ENCODE data around the gene SPPL2C.

Gene SPPL2C

DNA sequence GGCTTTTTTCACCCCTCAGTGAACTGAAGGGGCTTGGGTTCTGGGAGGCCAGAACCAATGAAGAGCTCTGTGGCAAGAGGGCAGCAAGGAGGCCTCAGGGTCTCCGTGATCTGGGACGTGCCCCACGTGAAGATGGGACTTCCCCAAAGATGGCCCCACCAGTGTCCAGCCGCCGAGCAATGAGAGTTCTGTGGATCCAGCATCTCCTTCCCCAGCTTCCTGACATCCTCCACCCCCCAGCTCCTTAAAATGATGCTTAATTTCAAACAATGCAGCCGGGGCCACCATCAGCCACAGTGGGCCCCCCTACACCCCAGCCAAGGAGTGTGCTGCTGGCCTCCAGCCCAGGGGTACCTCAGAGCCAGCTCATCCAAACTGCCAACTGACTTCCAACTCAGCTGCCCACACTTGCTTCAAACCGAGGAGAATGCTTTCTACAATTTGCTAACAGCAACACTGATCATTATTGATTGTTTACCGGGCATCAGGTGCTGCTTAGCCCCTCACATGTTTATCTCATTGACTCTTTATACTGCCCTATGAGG lies 5.9 kb upstream of the SPPL2C start:
- TF ChIP-seq, protein P1, sequence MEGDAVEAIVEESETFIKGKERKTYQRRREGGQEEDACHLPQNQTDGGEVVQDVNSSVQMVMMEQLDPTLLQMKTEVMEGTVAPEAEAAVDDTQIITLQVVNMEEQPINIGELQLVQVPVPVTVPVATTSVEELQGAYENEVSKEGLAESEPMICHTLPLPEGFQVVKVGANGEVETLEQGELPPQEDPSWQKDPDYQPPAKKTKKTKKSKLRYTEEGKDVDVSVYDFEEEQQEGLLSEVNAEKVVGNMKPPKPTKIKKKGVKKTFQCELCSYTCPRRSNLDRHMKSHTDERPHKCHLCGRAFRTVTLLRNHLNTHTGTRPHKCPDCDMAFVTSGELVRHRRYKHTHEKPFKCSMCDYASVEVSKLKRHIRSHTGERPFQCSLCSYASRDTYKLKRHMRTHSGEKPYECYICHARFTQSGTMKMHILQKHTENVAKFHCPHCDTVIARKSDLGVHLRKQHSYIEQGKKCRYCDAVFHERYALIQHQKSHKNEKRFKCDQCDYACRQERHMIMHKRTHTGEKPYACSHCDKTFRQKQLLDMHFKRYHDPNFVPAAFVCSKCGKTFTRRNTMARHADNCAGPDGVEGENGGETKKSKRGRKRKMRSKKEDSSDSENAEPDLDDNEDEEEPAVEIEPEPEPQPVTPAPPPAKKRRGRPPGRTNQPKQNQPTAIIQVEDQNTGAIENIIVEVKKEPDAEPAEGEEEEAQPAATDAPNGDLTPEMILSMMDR (IDR thresholded peaks at IDR 0.05; ENCODE audit: low read depth, low read length) = no peak
- no peak for DNase-seq (ENCODE audit: extremely low read depth, low read depth)

DNA sequence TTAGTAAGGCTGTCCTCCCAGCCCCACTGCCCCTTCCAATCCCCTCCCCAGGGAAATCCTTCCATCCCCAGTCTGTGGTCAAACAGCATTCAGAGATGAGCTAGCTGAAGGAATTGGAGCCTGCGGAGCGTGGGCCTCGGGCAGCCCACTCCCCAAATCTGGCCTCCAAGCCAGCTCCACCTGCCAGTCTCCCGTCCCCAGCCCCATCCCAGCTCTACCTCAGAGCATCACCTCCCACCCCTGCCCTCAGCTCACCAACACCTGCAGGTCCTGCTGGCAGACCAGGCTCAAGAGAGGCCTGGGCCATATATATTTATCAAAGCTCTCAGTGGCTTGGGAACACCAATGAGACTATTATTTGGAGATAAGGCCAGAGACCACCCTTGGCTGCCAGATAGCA lies 5.2 kb upstream of the SPPL2C start:
- TF ChIP-seq, protein P1 (IDR thresholded peaks at IDR 0.05; ENCODE audit: low read depth, low read length) = no peak
- no peak for DNase-seq (ENCODE audit: extremely low read depth, low read depth)

DNA sequence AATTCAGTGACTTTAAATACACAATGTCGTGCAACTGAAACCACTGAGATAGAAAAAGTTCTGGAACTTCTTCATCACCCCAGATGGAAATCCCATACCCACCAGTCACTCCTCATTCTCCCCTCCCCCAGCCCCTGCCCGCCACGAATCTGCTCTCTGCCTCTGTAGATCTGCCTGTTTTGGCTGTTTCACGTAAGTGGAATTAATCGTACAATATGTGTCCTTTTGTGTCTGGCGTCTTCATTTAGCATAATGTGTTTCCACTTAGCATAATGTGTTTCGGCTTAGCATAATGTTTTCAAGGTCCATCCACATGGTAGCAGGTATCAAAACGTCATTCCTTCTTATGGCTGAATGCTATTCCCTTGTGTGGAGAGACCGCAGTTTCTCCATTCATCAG lies 3.5 kb upstream of the SPPL2C start:
- TF ChIP-seq, protein P1 (IDR thresholded peaks at IDR 0.05; ENCODE audit: low read depth, low read length) = no peak
- no peak for DNase-seq (ENCODE audit: extremely low read depth, low read depth)

DNA sequence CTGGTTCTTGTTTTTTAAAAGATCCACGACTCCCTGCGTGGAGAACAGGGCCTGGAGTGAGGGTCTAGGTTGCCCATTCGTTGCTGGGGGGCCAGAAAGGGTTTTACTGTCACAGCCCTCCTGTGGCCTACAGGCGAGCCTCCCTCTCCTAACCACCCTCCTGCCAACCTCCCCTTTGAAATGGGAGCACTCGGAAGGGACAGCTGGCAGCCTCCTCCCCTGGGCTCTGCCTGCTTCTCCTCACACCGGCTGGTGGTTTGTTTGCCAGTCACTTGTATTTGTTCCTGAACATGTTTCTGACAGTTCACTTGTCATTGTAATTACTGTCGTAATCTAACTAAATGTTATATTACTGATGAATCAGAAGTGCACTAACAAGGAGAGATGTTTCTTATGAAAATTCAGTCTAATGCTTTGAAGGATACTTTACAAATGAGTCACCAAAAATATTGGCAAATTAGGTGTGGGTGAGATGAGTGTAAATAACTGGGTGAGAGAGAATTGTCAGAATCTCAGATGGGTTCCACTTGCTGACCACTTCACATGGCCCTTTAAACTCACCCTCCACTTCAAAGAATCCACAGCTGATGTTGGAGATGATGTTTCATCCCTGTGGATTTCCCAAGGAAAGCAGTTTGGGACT lies 2.7 kb upstream of the SPPL2C start:
- TF ChIP-seq, protein P1 (IDR thresholded peaks at IDR 0.05; ENCODE audit: low read depth, low read length) = no peak
- no peak for DNase-seq (ENCODE audit: extremely low read depth, low read depth)

DNA sequence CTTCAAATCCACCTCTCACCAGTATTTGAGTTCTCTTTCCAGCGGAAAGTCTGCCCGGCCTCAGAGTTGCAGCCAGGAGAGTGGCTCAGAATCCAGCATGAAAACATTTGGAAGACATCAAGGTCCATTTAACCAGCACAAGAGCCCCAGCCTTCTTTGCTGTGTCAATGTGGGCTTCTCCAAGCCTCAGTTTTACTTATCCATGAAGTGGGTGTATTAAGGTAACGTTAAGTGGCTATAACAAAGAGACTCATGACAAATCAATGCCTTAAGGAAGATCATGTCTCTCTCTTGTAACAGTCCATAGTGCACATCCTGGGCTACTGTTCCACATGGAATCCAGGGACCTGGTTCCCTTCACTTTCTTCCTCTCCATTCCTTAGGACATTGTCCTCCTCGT lies 959 bp upstream of the SPPL2C start:
- no peak for DNase-seq (ENCODE audit: extremely low read depth, low read depth)
- TF ChIP-seq, protein P1 (IDR thresholded peaks at IDR 0.05; ENCODE audit: low read depth, low read length) = no peak

DNA sequence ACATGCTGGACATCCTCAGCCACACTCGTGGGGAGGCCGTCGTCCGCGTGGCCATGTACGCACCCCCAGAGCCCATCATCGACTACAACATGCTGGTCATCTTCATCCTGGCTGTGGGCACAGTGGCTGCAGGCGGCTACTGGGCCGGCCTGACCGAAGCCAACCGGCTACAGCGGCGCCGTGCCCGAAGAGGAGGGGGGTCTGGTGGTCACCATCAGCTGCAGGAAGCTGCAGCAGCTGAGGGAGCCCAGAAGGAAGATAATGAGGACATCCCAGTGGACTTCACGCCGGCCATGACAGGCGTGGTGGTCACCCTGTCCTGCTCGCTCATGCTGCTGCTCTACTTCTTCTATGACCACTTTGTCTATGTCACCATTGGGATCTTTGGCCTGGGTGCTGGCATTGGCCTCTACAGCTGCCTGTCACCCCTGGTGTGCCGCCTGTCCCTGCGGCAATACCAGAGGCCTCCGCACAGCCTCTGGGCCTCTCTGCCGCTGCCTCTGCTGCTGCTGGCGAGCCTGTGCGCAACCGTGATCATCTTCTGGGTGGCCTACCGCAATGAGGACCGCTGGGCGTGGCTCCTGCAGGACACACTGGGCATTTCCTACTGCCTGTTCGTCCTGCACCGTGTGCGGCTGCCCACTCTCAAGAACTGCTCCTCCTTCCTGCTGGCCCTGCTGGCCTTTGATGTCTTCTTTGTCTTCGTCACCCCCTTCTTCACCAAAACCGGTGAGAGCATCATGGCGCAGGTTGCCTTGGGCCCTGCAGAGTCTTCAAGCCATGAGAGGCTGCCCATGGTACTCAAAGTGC lies 900 bp downstream of the SPPL2C start:
- TF ChIP-seq, protein P1 (IDR thresholded peaks at IDR 0.05; ENCODE audit: low read depth, low read length) = no peak
- no peak for DNase-seq (ENCODE audit: extremely low read depth, low read depth)

DNA sequence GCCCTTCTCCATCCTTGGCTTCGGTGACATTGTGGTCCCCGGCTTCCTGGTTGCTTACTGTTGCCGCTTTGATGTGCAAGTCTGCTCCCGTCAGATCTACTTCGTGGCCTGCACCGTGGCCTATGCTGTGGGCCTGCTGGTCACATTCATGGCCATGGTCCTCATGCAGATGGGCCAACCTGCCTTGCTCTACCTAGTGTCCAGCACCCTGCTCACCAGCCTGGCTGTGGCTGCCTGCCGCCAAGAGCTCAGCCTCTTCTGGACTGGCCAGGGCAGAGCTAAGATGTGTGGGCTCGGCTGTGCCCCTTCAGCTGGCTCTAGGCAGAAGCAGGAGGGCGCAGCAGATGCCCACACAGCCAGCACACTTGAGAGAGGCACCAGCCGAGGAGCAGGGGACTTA lies 1.5 kb downstream of the SPPL2C start:
- TF ChIP-seq, protein P1 (IDR thresholded peaks at IDR 0.05; ENCODE audit: low read depth, low read length) = no peak
- DNase-seq (ENCODE audit: extremely low read depth, low read depth) = no peak

Measured in AG09319 (cell line).